ENCODE measurements around the gene BATF2. TPM values are rescaled to one million over a fixed set of nuclear protein-coding genes. Genes with fewer than 3 reads are reported as not detected.

Gene BATF2
- total and polyA plus RNA-seq, 7 donors = 1.7 to 8.4 (median 2.4) TPM

DNA sequence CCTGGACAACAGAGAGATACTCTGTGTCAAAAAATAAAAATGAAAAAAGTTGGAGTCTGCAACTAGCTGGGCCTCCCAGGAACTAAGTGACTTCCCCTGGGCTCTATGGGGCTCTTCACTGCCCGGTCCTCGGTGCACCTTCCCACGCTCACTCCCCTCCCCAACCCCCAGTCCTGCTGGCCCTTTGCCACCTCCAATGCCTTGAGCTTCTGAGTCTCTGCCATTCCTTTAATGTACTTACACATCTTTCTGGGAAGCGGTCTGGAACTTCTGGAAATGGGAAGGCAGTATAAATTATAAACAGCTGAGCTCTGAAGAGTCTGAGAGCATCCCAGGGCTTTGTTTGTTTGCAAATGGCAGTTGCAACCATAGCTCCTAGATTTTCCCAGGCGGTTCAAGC lies 5.9 kb upstream of the BATF2 start:
- H3K36me3 ChIP-seq (ENCODE audit: insufficient read depth in 1 of 2, low read depth in 1 of 2) = no peaks in the 10 kb centered on the region
- ATAC-seq (no peak), DNase-seq (no peak)
- H3K27me3 ChIP-seq (ENCODE audit: insufficient read depth in 3 of 3, low read length in 2 of 3) = no peaks in the 10 kb centered on the region
- 56 to 79% (median 79%) methylated on average over 5 of the region's 5 CpGs for WGBS, 3 donors
- H3K27ac ChIP-seq = no peak overlapping the region
- no peaks in the 10 kb centered on the region for H3K4me1 ChIP-seq
- intact Hi-C loops (cut with DNase I) = no loop called here
- TF ChIP-seq, protein P1, sequence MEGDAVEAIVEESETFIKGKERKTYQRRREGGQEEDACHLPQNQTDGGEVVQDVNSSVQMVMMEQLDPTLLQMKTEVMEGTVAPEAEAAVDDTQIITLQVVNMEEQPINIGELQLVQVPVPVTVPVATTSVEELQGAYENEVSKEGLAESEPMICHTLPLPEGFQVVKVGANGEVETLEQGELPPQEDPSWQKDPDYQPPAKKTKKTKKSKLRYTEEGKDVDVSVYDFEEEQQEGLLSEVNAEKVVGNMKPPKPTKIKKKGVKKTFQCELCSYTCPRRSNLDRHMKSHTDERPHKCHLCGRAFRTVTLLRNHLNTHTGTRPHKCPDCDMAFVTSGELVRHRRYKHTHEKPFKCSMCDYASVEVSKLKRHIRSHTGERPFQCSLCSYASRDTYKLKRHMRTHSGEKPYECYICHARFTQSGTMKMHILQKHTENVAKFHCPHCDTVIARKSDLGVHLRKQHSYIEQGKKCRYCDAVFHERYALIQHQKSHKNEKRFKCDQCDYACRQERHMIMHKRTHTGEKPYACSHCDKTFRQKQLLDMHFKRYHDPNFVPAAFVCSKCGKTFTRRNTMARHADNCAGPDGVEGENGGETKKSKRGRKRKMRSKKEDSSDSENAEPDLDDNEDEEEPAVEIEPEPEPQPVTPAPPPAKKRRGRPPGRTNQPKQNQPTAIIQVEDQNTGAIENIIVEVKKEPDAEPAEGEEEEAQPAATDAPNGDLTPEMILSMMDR (IDR thresholded peaks at IDR 0.05) = no peak
- H3K4me3 ChIP-seq = no peak overlapping the region
- H3K9me3 ChIP-seq = no peaks in the 10 kb centered on the region

DNA sequence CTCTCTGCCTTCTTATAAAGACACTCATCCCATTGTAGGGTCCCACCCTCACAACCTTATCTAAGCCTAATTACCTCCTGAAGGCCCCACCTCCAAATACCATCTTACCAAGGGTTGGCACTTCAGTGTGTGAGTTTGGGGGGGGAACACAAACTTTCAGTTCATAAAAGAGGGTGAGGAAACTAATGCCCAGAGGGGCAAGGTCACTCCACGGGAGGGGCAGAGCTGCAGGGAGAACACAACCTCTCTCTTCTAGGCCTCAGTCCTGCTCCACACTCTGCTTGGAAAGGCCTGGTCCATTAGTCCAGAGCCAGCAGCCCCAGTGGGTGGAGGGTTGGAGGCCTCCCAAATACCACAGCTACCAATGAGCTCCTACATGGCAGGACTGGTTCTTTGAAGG lies 2.7 kb upstream of the BATF2 start:
- no peaks in the 10 kb centered on the region for H3K27me3 ChIP-seq (ENCODE audit: insufficient read depth in 3 of 3, low read length in 2 of 3)
- intact Hi-C loops (cut with DNase I) = loop anchor here in 1 of 2 donors (5.0 kb wide), 1 partner anchor 82 kb away; the partner anchor contains the start of gene ATG2A
- no peaks in the 10 kb centered on the region for H3K9me3 ChIP-seq
- no peak overlapping the region for H3K4me3 ChIP-seq
- ATAC-seq = no peak
- TF ChIP-seq, protein P1 (IDR thresholded peaks at IDR 0.05) = no peak
- no peak for DNase-seq
- H3K4me1 ChIP-seq = peaks cover 22% of the 10 kb centered on the region
- H3K36me3 ChIP-seq (ENCODE audit: insufficient read depth in 1 of 2, low read depth in 1 of 2) = no peaks in the 10 kb centered on the region
- no peak overlapping the region for H3K27ac ChIP-seq
- 74 to 100% (median 89%) methylated on average over 1 of the region's 1 CpG for WGBS, 3 donors

DNA sequence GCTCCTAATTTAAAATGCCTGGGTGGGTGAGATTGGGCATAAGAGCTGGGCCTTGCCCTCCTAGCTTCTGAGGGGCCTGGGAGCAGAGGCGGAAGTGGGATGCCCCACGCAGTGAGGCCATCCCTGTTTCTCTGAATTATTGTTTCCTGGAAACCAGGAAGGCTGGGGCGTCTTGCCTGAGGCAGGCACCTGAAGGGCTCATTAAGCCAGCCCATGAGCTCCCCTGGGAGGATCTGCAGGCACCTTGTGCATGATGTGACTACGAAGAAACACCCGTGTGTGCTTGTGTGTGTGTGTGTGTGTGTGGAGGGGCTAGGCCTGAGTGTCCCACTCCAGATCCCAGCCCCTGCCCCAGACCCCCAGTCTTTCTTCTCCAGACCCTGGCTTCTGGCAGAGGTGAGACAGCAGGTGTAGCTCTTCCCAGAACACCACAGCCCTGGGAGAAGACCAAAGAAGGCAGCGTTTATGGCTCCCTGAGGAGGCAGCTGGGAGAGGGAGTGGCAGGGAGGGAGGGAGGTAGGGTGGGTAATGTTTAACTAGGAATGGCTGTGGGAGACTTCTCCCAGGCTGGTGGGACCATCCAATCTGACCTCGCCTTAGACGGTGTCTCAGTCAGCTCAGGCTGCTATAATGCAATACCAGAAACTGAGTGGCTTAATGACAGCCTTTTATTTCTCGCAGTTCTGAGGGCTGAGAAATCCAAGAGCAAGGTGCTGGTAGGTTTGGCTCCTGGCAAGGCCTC lies 2.1 kb upstream of the BATF2 start:
- TF ChIP-seq, protein P1 (IDR thresholded peaks at IDR 0.05) = no peak
- peaks cover 0 to 2% of the 10 kb centered on the region in 2 donors for H3K36me3 ChIP-seq (ENCODE audit: insufficient read depth in 1 of 2, low read depth in 1 of 2)
- intact Hi-C loops (cut with DNase I) = loop anchor here in 1 of 2 donors (5.0 kb wide), 1 partner anchor 82 kb away; the partner anchor contains the start of gene ATG2A
- DNase-seq (no peak), ATAC-seq (no peak)
- H3K27me3 ChIP-seq (ENCODE audit: insufficient read depth in 3 of 3, low read length in 2 of 3) = no peaks in the 10 kb centered on the region
- 72 to 84% (median 82%) methylated on average over 9 of the region's 9 CpGs for WGBS, 3 donors
- H3K27ac ChIP-seq = no peak overlapping the region
- H3K9me3 ChIP-seq = no peaks in the 10 kb centered on the region
- H3K4me1 ChIP-seq = peaks cover 22% of the 10 kb centered on the region
- no peak overlapping the region for H3K4me3 ChIP-seq

DNA sequence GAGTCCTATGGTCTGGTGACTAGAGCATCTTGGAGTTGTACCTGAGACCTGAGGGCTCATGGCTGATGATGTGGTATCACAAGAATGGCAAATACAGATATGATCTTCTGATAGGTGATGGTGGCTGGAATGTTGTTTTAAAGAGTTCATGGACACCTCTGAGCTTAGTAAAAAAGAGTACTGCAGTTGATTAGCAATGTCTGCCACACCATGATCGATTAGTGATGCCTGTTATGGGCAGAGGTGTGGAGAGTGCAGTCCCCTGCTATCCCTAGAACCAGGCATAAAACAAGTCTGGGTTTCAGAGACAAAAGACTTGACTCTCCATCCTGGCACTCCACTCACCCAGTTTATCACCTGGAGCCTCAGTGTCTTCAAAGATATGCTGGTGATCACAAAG lies 1.4 kb upstream of the BATF2 start:
- H3K4me1 ChIP-seq = peaks cover 22% of the 10 kb centered on the region
- no peak for ATAC-seq
- 81 to 83% (median 82%) methylated on average over 1 of the region's 1 CpG for whole genome bisulfite sequencing, 3 donors
- intact Hi-C loops (cut with DNase I) = loop anchor here in 1 of 2 donors (5.0 kb wide), 1 partner anchor 81 kb away; the partner anchor contains the start of gene ATG2A
- H3K27ac ChIP-seq = no peak overlapping the region
- TF ChIP-seq, protein P1 (IDR thresholded peaks at IDR 0.05) = no peak
- no peak for DNase-seq
- no peak overlapping the region for H3K4me3 ChIP-seq
- H3K9me3 ChIP-seq = no peaks in the 10 kb centered on the region
- H3K36me3 ChIP-seq (ENCODE audit: insufficient read depth in 1 of 2, low read depth in 1 of 2) = peaks cover 0 to 6% of the 10 kb centered on the region in 2 donors
- no peaks in the 10 kb centered on the region for H3K27me3 ChIP-seq (ENCODE audit: insufficient read depth in 3 of 3, low read length in 2 of 3)

All from psoas muscle (tissue), 8 donors.